Retina (tissue), 1 donor: Measurements from ENCODE around the gene WDR73.
"Not testable (repeated sequence)": the region's sequence is repeated elsewhere in the genome, so short reads cannot be mapped to it uniquely, and the experiment has no call there.

Source experiments
- DNase-seq: peaks from one replicate; pipeline ENCODE4 v3.0.0-alpha.2; 2016

Gene WDR73

DNA sequence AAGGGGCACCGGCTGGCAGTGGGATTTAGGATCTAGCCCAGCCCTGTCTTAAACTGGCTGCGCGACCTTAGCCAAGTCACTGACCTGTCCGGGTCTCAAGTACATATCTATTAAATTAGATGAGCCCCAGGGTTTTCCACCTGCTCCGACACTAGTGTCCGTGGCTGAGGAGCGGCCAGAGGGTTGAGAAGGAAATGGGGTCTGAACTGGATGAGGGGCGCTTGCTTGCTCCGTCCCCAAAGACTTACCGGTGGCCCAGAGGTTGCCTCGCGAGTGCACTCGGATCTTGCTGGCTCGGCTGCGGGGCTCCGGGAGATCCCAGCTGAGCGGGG lies 3.6 kb upstream of the WDR73 start:
- no peak for DNase-seq

DNA sequence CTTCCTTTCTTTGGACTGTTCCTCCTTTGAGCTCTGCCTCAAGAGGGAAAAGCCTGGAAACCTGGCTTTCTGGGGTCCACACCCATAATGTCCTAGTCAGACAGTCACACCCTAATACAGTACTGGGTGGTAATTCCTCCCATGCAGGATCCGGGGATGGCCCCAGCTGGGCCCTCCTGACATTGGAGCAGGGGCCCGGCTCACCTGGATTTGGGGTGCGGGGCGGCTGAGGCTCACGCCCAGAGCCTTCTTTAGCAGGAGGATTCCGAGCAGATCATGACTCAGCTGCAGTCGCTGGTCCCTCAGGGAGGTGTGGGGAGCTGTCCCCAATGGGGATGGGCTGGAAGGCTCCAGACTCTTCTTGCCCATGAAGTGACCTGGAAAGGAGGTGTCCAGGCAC lies 2.9 kb upstream of the WDR73 start:
- DNase-seq: no peak

DNA sequence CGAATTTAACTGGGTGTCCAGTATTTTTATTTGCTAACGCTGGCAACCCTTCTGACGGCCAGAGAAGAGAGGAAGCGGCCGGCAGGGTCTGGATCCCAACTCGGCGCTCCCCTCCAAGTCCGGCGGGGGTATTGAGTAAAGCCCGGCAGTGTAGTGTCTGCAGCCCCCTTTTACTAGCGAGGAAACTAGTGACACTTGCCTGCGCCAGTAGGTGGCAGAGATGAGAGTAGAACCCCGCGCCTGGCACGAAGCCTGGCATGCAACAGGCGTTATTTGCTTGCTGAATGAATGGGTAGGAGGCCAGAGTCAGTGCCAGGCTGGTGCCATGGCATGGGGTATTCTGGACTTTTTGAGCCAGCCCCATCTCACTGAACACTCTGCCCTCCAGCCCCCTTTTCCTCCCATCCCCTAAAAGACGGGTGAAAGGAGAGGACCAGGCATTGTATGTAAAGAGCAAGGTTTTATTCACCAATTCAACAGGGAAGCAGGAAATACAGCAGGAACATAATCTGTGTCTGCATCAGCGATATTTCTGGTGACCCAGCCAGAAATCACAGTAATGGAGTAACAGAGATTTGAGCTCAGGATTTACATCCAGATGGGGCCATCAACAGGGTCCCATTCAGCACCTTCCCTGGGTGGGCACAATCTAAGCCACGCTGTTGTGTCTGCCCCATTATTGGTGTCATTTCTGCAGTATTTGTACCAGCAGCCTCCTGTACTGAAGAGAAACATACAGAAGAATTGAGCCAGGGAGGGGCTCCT lies 788 bp upstream of the WDR73 start:
- DNase-seq: peak; percentile 81

DNA sequence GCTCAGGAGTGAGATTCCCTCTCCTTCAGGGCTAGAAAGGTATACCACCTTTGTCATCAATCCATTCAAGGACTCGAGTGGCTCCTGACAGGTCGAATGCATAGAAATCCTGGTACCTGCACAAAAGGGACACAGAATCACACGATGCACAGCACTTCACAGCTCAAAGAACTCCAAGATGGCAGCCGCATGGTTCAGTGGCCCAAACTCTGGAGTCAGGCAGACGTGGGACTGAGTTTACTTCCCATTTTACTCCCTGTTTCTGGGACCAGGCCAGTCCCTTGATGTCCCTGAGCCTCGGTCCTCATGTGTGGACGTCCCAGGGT lies 536 bp downstream of the WDR73 start:
- no peak for DNase-seq

DNA sequence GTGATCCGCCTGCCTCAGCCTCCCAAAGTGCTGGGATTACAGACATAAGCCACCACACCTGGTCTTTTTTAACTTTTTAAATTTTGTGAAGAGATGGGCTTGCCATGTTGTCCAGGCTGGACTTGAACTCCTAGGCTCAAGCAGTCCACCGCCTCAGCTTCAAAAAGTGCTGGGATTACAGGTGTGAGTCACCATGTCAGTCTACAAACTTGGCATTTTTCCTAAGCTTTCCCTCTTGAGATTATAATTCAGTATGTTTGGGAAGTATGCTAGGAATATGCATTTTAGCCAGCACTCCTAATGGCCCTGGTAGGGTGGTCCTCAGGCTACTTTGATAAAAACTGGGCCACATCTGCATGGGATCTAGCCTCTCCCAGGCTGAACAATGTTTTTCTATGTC lies 4.4 kb downstream of the WDR73 start:
- DNase-seq: no peak

DNA sequence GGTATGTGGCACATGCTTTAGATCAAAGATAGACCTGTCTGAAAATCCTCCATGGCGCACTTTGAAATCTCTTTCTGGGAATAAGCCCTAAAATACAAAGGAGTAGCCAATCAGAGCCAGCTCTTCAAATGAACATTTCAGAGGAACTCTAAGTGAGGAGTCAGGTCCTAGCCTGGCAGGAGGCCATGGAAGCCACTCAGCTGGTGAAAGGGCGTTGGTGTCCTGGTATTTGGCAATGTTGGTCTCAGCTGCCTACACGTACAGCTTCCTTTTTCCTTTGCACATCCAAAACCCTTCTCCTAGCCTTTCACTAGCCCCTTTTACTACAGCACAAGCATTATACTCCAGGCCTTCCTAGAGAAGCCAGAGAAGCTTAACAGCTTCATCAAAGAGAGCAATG lies 5.5 kb downstream of the WDR73 start:
- no peak for DNase-seq

DNA sequence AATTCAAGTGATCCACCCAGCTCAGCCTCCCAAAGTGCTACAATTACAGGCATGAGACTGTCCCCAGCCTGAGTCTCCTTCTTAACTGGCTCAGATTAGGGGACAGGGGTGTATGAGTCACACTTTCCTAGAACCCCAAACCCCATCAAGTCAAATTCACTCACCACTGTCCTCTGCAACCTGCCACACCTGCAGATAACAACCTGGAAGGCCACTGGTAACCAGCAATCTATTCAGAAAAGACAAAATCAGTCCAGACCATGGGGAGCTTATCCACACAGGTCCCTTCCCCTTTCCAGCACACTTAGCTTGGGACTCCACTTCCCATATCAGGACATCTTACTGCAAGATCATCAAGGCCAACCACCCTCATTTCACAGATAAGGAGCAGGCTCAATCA lies 6.4 kb downstream of the WDR73 start:
- no peak for DNase-seq

DNA sequence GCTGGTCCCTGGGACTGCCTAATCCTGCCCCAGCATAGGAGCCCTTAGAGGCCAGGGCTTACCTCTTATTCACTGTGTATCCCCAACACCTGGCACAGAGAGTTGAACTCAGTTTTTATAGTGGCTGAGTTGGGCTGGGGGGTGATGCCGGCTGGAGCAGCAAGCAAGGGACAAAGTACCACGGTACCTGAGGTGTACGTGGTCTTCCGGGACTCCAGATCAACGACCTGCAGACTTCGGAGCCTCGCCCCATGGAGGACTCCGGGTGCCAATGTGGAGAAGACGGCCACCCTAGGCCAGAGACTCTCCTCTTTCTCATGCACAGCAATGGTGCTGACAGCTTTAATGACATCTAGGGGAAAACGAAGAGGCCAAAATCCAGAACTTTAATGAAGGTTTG lies 8.1 kb downstream of the WDR73 start:
- DNase-seq: no peak

DNA sequence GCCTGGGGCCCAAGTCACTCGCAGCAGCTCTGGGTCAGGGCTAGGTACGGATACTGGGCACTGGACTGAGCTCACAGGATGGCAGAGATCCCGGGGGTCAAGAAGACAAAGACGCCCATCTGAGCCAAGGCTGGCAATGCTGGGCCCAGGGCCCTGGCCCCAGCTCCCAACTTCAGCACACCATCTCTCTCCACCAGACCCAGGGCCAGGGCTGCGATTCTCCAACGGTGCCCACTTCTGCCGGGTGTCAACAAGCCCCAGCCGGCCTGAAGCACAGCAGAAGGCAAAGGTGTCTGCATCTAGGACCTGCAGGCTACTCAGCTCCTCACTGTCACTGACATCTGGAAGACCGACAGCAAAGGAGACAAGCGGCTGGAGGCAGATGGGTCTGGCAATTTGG lies 8.6 kb downstream of the WDR73 start:
- DNase-seq: no peak

DNA sequence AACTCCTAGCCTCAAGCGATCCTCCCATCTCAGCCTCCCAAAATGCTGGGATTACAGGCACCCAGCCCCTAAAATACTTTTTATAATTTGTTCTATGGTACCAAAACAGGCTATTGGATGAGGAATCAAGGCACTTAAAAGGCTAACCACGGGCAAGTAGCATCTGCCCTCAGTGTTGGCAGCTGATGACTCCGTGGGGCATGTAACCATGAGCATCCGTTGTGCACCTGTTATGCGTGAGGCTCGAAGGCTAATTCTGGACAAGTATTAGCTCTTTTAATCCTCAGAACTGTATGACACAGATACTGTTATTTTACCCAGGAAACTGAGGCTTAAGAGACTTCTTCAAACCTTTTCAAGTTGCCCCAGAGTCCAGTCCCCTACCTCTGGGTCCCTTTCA lies 10.2 kb downstream of the WDR73 start:
- no peak for DNase-seq

DNA sequence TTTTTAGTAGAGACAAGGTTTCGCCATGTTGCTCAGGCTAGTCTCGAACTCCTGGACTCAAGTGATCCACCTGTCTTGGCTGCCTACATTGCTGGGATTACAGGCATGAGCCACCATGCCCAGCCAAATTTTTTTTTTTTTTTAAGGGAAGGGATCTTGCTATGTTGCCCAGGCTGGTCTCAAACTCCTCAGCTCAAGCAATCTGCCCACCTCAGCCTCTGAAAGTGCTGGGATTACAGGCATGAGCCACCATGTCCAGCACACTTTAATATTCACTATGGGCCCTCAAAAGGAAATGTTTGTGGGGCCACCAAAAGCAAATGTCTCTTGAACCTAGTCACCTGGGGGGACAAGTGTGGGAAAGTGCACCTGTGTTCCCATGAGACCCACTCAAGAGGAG lies 11.4 kb downstream of the WDR73 start:
- DNase-seq: not testable (repeated sequence)

DNA sequence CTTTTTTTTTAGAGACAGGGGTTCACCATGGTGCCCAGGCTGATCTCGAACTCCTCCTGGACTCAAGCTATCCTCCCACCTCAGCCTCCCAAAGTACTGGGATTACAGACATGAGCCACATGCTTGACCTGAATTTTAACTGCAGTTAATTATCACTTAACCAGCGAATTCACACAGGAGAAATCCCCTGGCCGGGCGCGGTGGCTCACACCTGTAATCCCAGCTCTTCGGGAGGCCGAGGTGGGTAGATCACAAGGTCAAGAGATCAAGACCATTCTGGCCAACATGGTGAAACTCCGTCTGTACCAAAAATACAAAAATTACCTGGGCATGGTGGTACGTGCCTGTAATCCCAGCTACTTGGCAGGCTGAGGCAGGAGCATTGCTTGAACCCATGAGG lies 12.2 kb downstream of the WDR73 start:
- DNase-seq: not testable (repeated sequence)

DNA sequence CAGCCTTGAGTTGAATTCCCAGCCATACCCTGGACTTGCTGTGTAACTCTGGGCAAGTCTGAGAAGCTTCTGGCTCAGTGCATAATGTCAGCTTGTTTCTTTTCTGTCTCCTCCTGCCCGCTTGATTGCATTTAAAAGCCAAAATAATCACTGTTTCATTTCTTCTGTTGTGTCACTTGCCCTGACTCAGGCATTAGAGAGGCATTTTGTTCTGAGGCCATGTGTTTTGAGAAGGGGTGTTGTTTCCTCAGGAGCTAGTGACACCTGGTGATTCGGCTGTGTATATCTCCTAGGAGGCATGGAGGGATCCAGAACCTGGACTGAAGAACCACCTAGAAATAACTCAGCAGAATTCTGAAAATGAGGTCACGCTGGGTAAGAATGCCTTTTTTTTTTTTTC lies 16.0 kb downstream of the WDR73 start:
- DNase-seq: no peak

DNA sequence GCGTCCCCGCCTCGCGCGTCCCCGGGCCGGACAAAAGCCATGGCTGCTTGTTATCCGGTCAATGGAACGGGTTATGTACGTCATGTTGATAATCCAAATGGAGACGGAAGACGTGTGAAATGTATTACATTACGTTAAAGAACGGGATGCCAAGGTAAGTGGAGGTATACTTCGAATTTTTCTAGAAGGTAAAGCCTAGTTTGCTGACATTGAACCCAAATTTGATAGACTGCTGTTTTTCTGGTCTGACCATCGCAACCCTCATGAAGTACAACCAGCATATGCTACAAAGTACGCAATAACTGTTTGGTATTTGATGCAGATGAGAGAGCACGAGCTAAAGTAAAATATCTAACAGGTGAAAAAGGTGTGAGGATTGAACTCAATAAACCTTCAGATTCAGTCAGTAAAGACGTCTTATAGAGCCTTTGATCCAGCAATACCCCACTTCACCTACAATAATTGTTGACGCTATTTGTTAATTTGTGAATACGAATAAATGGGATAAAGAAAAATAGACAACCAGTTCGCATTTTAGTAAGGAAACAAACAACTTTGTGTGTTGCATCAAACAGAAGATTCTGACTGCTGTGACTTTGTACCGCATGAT lies 19.8 kb downstream of the WDR73 start:
- DNase-seq: no peak

DNA sequence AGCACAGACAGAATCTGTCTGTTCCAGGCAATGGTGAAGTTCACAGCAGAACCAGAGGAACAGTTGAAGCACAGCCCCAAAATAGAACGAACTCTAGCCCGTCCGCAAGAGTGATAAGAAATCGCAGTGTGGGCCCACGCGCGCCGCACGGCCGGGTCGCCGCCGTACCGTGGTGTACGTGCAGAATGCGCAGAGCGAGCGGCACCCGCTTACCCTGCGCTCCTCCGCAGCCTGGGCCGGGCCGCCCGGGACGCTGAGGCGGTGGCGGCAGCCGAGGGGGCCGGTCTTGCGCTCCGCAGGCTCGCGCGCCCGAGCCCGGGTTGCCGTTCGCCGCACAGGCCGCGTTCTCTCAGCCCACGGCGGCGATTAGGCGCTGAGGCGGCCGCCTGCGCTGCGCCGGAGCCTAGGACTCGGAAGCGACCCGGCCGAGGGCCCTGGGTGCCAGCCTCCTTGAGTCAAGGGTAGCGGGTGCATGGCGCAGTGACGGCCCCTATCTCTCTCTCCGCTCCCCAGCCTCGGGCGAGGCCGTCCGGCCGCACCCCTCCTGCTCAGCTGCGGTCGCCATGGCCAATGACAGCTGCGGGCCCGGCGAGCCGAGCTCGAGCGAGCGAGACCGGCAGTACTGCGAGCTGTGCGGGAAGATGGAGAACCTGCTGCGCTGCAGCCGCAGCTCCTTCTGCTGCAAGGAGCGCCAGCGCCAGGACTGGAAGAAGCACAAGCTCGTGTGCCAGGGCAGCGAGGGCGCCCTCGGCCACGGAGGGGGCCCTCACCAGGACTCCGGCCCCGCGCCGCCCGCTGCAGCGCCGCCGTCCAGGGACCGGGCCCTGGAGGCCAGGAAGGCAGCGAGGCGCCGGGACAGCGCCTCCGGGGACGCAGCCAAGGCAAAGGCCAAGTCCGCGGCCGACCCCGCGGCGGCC lies 20.5 kb downstream of the WDR73 start:
- peak; percentile 93 for DNase-seq

DNA sequence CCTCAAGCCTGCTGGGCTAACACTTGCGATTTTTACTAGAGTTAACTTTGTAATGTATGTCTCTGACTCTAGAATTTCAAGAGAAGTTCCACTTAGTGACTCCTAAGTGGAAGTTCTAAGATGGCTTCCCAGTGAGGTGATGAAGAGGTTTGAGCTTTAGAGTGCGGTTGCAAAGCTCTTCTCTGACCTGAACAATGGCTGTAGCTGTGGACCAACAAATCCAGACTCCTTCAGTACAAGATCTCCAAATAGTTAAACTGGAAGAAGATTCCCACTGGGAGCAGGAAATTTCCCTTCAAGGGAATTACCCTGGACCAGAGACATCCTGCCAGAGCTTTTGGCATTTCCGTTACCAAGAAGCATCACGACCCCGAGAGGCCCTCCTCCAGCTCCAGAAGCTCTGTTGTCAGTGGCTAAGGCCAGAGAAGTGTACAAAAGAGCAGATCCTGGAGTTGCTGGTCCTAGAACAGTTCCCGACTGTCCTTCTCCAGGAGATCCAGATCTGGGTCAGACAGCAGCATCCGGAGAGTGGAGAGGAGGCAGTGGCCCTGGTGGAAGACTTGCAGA lies 22.3 kb downstream of the WDR73 start:
- DNase-seq: no peak

DNA sequence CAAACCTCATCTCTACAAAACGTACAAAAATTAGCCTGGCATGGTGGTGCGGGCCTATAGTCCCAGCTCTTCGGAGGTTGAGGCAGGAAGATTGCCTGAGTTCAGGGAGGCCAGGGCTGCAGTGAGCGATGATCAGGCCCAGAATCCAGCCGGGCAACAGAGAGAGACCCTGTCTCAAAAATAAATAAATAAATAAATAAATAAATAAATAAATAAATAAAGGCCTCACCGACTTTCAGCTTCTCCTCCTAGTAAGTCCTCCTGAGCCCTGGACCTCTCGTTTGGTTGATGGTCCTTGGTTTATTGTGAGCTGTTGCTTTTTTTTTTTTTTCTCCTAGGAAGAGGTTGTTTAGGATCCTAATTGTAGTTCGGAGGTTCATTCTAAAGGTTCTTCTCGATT lies 25.1 kb downstream of the WDR73 start:
- no peak for DNase-seq

DNA sequence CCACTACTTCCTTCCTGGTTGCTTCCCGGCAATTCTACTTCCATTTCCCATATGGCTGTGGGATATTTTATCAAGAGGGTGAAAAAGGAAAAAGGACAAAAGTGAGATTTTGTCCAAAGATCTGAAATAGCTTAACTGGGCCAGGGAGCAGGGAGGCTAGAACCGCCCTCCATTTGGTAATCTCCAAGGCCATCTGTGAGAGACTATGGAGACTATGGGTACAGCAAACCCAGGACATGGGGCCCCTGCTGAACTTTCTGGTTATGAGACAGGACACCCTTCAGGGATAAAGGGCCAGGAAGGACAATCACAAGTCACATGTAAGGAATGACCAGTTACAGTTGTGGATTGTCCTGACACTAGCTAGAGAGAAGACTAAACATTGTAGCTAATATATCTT lies 29.0 kb downstream of the WDR73 start:
- DNase-seq: no peak

DNA sequence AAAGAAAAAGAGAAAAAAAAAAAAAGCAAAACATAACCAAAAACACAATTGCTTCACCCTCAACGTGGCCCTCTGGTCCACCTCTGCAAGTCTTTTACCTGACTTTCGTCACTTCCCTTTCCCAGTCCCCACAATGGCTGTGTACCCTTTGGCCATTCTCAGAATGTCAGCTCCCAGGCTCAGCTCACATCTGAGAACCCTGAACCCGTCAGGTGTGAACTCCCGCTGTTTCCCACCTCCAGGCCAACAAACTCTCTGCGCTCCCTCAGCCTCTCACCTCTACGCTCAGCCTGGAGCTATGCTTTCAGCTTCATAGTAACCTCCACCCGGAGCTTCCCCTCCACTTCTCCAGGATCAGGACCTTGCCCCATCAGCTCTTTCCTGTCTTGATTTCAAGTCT lies 29.7 kb downstream of the WDR73 start:
- no peak for DNase-seq

DNA sequence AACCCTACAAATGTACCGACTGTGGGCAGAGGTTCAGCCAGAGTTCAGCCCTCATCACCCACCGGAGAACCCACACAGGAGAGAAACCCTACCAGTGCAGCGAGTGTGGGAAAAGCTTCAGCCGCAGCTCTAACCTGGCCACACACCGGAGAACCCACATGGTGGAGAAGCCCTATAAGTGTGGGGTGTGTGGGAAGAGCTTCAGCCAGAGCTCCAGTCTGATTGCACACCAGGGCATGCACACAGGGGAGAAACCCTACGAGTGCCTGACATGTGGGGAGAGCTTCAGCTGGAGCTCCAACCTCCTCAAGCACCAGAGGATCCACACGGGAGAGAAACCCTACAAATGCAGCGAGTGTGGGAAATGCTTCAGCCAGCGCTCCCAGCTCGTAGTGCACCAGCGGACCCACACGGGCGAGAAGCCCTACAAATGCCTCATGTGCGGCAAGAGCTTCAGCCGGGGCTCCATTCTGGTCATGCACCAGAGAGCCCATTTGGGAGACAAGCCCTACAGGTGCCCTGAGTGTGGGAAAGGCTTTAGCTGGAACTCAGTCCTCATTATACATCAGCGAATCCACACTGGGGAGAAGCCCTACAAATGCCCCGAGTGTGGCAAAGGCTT lies 32.6 kb downstream of the WDR73 start:
- no peak for DNase-seq

DNA sequence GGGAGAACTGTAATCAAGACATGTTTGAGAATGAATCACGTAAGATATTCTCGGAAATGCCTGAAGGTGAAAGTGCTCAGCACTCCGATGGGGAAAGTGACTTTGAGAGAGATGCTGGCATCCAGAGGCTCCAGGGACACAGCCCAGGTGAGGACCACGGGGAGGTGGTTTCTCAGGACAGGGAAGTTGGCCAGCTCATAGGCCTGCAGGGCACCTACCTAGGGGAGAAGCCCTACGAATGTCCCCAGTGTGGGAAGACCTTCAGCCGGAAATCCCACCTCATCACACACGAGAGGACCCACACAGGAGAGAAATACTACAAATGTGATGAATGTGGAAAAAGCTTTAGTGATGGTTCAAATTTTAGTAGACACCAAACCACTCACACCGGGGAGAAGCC lies 33.5 kb downstream of the WDR73 start:
- no peak for DNase-seq

DNA sequence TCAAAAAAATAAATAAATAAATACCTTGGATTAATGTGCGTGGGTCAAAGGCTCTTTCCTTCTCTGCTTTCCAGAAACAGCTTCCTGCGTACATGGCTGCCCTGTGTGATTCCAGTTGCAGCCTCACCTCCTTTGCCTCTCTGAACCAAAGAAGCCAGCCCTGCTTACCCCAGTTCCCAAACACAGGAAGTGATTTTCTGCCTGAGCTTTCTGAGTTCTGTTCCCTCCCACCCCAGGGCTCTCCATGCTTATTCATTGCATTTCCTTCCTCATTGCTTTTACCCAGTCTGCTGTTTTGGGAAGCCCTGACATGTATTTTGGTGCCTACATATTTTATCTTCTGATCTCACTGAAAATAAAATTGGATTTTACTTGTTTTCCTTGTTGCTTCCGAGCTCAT lies 37.8 kb downstream of the WDR73 start:
- DNase-seq: no peak

DNA sequence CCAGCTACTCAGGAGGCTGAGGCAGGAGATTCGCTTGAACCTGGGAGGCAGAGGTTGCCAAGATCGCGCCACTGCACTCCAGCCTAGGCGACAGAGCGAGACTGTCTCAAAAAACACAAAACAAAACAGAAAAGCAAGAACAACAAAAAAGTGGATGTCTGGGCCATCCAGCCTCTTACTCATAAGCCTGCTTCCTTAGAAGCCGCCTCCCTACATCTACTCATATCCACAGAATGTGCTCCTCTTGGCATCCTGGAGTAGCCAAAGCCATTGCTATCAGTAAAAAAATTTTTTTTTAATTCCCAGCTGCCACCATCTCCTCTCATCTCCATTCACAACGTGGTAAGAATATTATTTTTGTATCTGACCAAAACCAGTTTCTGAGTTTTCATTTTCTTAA lies 42.5 kb downstream of the WDR73 start:
- DNase-seq: no peak
